ENCODE data around the gene COX7A2L.

COX7A2L gene

GRCh38 chr2:42317945-42318344 is 43.1 kb downstream of the COX7A2L start:
- H4K5ac ChIP-seq (ENCODE audit: low read length): no peak overlapping the region
- H3K9ac ChIP-seq (ENCODE audit: low read length): no peak overlapping the region
- H3K23ac ChIP-seq (ENCODE audit: low read length): no peak overlapping the region
- no peak overlapping the region for H2BK120ac ChIP-seq (ENCODE audit: low read depth, low read length)
- H3K36me3 ChIP-seq (ENCODE audit: control insufficient read depth, insufficient read depth, low read length): no peaks in the 10 kb centered on the region
- H3K4me3 ChIP-seq (ENCODE audit: low read length): no peak overlapping the region
- H4K8ac ChIP-seq (ENCODE audit: low read depth, low read length): no peak overlapping the region
- H3K4me2 ChIP-seq (ENCODE audit: low read length): no peak overlapping the region
- H3K27me3 ChIP-seq (ENCODE audit: insufficient read depth, low read length, poor library complexity): no peaks in the 10 kb centered on the region
- no peak overlapping the region for H2BK5ac ChIP-seq (ENCODE audit: low read length)
- DNase-seq: no peak
- H3K4me1 ChIP-seq (ENCODE audit: control insufficient read depth, low read depth, low read length): no peaks in the 10 kb centered on the region
- no peak overlapping the region for H2BK15ac ChIP-seq (replicated peaks; ENCODE audit: low read depth)
- no peak overlapping the region for H3K4ac ChIP-seq (ENCODE audit: low read depth, low read length)
- no peak overlapping the region for H2AK5ac ChIP-seq (ENCODE audit: low read length)
- H3K56ac ChIP-seq (ENCODE audit: low read length): no peak overlapping the region
- no peaks in the 10 kb centered on the region for H3K79me1 ChIP-seq (ENCODE audit: low read length)
- H3K79me2 ChIP-seq (ENCODE audit: control insufficient read depth, insufficient read depth, low read length): no peaks in the 10 kb centered on the region
- H3K27ac ChIP-seq (ENCODE audit: low read depth, low read length): no peak overlapping the region
- no peak overlapping the region for H3K18ac ChIP-seq (ENCODE audit: low read length)

GRCh38 chr2:42317486-42317885 is 43.5 kb downstream of the COX7A2L start:
- no peak overlapping the region for H2AK5ac ChIP-seq (ENCODE audit: low read length)
- H3K23ac ChIP-seq (ENCODE audit: low read length): no peak overlapping the region
- no peak overlapping the region for H3K4me2 ChIP-seq (ENCODE audit: low read length)
- no peak overlapping the region for H3K4ac ChIP-seq (ENCODE audit: low read depth, low read length)
- no peak for DNase-seq
- H3K79me1 ChIP-seq (ENCODE audit: low read length): no peaks in the 10 kb centered on the region
- no peak overlapping the region for H2BK5ac ChIP-seq (ENCODE audit: low read length)
- no peaks in the 10 kb centered on the region for H3K79me2 ChIP-seq (ENCODE audit: control insufficient read depth, insufficient read depth, low read length)
- no peak overlapping the region for H2BK15ac ChIP-seq (replicated peaks; ENCODE audit: low read depth)
- H4K8ac ChIP-seq (ENCODE audit: low read depth, low read length): no peak overlapping the region
- no CpG with 5 or more reads among the region's 3 CpGs for WGBS (ENCODE audit: extremely low coverage, insufficient coverage, low lambda C conversion rate)
- H3K18ac ChIP-seq (ENCODE audit: low read length): no peak overlapping the region
- no peak overlapping the region for H3K9ac ChIP-seq (ENCODE audit: low read length)
- H3K36me3 ChIP-seq (ENCODE audit: control insufficient read depth, insufficient read depth, low read length): no peaks in the 10 kb centered on the region
- no peak overlapping the region for H4K5ac ChIP-seq (ENCODE audit: low read length)
- H3K56ac ChIP-seq (ENCODE audit: low read length): no peak overlapping the region
- H3K27ac ChIP-seq (ENCODE audit: low read depth, low read length): no peak overlapping the region
- no peak overlapping the region for H2BK120ac ChIP-seq (ENCODE audit: low read depth, low read length)
- H3K4me3 ChIP-seq (ENCODE audit: low read length): no peak overlapping the region
- no peaks in the 10 kb centered on the region for H3K27me3 ChIP-seq (ENCODE audit: insufficient read depth, low read length, poor library complexity)
- H3K4me1 ChIP-seq (ENCODE audit: control insufficient read depth, low read depth, low read length): no peaks in the 10 kb centered on the region

- no peak overlapping the region for H3K18ac ChIP-seq (ENCODE audit: low read length)
- H3K4me3 ChIP-seq (ENCODE audit: low read length): no peak overlapping the region
- no peaks in the 10 kb centered on the region for H3K27me3 ChIP-seq (ENCODE audit: insufficient read depth, low read length, poor library complexity)
- H3K9ac ChIP-seq (ENCODE audit: low read length): no peak overlapping the region
- no CpG with 5 or more reads among the region's 3 CpGs for WGBS (ENCODE audit: extremely low coverage, insufficient coverage, low lambda C conversion rate)
- no peak overlapping the region for H3K56ac ChIP-seq (ENCODE audit: low read length)
- H3K36me3 ChIP-seq (ENCODE audit: control insufficient read depth, insufficient read depth, low read length): no peaks in the 10 kb centered on the region
- H2BK120ac ChIP-seq (ENCODE audit: low read depth, low read length): no peak overlapping the region
- H3K4me2 ChIP-seq (ENCODE audit: low read length): no peak overlapping the region
- no peak overlapping the region for H4K8ac ChIP-seq (ENCODE audit: low read depth, low read length)
- H4K5ac ChIP-seq (ENCODE audit: low read length): no peak overlapping the region
- H3K79me1 ChIP-seq (ENCODE audit: low read length): no peaks in the 10 kb centered on the region
- no peak for DNase-seq
- no peak overlapping the region for H3K4ac ChIP-seq (ENCODE audit: low read depth, low read length)
- no peaks in the 10 kb centered on the region for H3K4me1 ChIP-seq (ENCODE audit: control insufficient read depth, low read depth, low read length)
- no peak overlapping the region for H2BK5ac ChIP-seq (ENCODE audit: low read length)
- H3K23ac ChIP-seq (ENCODE audit: low read length): no peak overlapping the region
- no peak overlapping the region for H2AK5ac ChIP-seq (ENCODE audit: low read length)
- H3K79me2 ChIP-seq (ENCODE audit: control insufficient read depth, insufficient read depth, low read length): no peaks in the 10 kb centered on the region
- H3K27ac ChIP-seq (ENCODE audit: low read depth, low read length): no peak overlapping the region
- no peak overlapping the region for H2BK15ac ChIP-seq (replicated peaks; ENCODE audit: low read depth)
Observed at GRCh38 chr2:42316910-42317309, 44.1 kb downstream of the COX7A2L start.

GRCh38 chr2:42315844-42316470 is 45.1 kb downstream of the COX7A2L start:
- H3K56ac ChIP-seq (ENCODE audit: low read length): no peak overlapping the region
- no peak overlapping the region for H3K18ac ChIP-seq (ENCODE audit: low read length)
- H3K4me1 ChIP-seq (ENCODE audit: control insufficient read depth, low read depth, low read length): no peaks in the 10 kb centered on the region
- no peak overlapping the region for H3K4ac ChIP-seq (ENCODE audit: low read depth, low read length)
- H3K4me2 ChIP-seq (ENCODE audit: low read length): no peak overlapping the region
- H3K27me3 ChIP-seq (ENCODE audit: insufficient read depth, low read length, poor library complexity): no peaks in the 10 kb centered on the region
- no peak overlapping the region for H4K8ac ChIP-seq (ENCODE audit: low read depth, low read length)
- H3K23ac ChIP-seq (ENCODE audit: low read length): no peak overlapping the region
- no peak overlapping the region for H2AK5ac ChIP-seq (ENCODE audit: low read length)
- H2BK120ac ChIP-seq (ENCODE audit: low read depth, low read length): no peak overlapping the region
- H2BK5ac ChIP-seq (ENCODE audit: low read length): no peak overlapping the region
- no peaks in the 10 kb centered on the region for H3K36me3 ChIP-seq (ENCODE audit: control insufficient read depth, insufficient read depth, low read length)
- no peak overlapping the region for H3K27ac ChIP-seq (ENCODE audit: low read depth, low read length)
- H3K4me3 ChIP-seq (ENCODE audit: low read length): no peak overlapping the region
- WGBS (ENCODE audit: extremely low coverage, insufficient coverage, low lambda C conversion rate): no CpG with 5 or more reads among the region's 6 CpGs
- no peaks in the 10 kb centered on the region for H3K79me2 ChIP-seq (ENCODE audit: control insufficient read depth, insufficient read depth, low read length)
- DNase-seq: no peak
- H3K79me1 ChIP-seq (ENCODE audit: low read length): no peaks in the 10 kb centered on the region
- H2BK15ac ChIP-seq (replicated peaks; ENCODE audit: low read depth): no peak overlapping the region
- H3K9ac ChIP-seq (ENCODE audit: low read length): no peak overlapping the region
- no peak overlapping the region for H4K5ac ChIP-seq (ENCODE audit: low read length)

GRCh38 chr2:42314892-42315468 is 46.0 kb downstream of the COX7A2L start:
- Histone ChIP-seq H2BK120ac (ENCODE audit: low read depth, low read length) (no peak overlapping the region), H3K4me1 (ENCODE audit: control insufficient read depth, low read depth, low read length) (no peaks in the 10 kb centered on the region), H3K27me3 (ENCODE audit: insufficient read depth, low read length, poor library complexity) (no peaks in the 10 kb centered on the region), H3K36me3 (ENCODE audit: control insufficient read depth, insufficient read depth, low read length) (no peaks in the 10 kb centered on the region), H3K4me2 (ENCODE audit: low read length) (no peak overlapping the region), H2BK15ac (replicated peaks; ENCODE audit: low read depth) (no peak overlapping the region), H3K79me1 (ENCODE audit: low read length) (no peaks in the 10 kb centered on the region), H3K56ac (ENCODE audit: low read length) (no peak overlapping the region), H4K5ac (ENCODE audit: low read length) (no peak overlapping the region), H3K4me3 (ENCODE audit: low read length) (no peak overlapping the region), H3K27ac (ENCODE audit: low read depth, low read length) (no peak overlapping the region), H3K18ac (ENCODE audit: low read length) (no peak overlapping the region), H2BK5ac (ENCODE audit: low read length) (no peak overlapping the region), H2AK5ac (ENCODE audit: low read length) (no peak overlapping the region), H4K8ac (ENCODE audit: low read depth, low read length) (no peak overlapping the region), H3K9ac (ENCODE audit: low read length) (no peak overlapping the region), H3K4ac (ENCODE audit: low read depth, low read length) (no peak overlapping the region), H3K79me2 (ENCODE audit: control insufficient read depth, insufficient read depth, low read length) (no peaks in the 10 kb centered on the region), H3K23ac (ENCODE audit: low read length) (no peak overlapping the region)
- 100% methylated on average over 2 of the region's 3 CpGs for WGBS (ENCODE audit: extremely low coverage, insufficient coverage, low lambda C conversion rate)
- no peak for DNase-seq

GRCh38 chr2:42312106-42312505 is 48.9 kb downstream of the COX7A2L start:
- Histone ChIP-seq H3K4ac (ENCODE audit: low read depth, low read length) (no peak overlapping the region), H3K27me3 (ENCODE audit: insufficient read depth, low read length, poor library complexity) (no peaks in the 10 kb centered on the region)

More at GRCh38 chr2:42312106-42312505, 48.9 kb downstream of the COX7A2L start:
- Histone ChIP-seq H2BK5ac (ENCODE audit: low read length) (no peak overlapping the region), H3K56ac (ENCODE audit: low read length) (no peak overlapping the region), H4K8ac (ENCODE audit: low read depth, low read length) (no peak overlapping the region), H3K79me1 (ENCODE audit: low read length) (no peaks in the 10 kb centered on the region), H3K27ac (ENCODE audit: low read depth, low read length) (no peak overlapping the region), H2AK5ac (ENCODE audit: low read length) (no peak overlapping the region), H3K4me3 (ENCODE audit: low read length) (no peak overlapping the region), H2BK120ac (ENCODE audit: low read depth, low read length) (no peak overlapping the region), H3K4me2 (ENCODE audit: low read length) (no peak overlapping the region), H3K36me3 (ENCODE audit: control insufficient read depth, insufficient read depth, low read length) (no peaks in the 10 kb centered on the region), H3K79me2 (ENCODE audit: control insufficient read depth, insufficient read depth, low read length) (no peaks in the 10 kb centered on the region), H3K18ac (ENCODE audit: low read length) (no peak overlapping the region), H3K4me1 (ENCODE audit: control insufficient read depth, low read depth, low read length) (no peaks in the 10 kb centered on the region), H3K23ac (ENCODE audit: low read length) (no peak overlapping the region), H2BK15ac (replicated peaks; ENCODE audit: low read depth) (no peak overlapping the region), H4K5ac (ENCODE audit: low read length) (no peak overlapping the region), H3K9ac (ENCODE audit: low read length) (no peak overlapping the region)
- no peak for DNase-seq
- no CpG with 5 or more reads among the region's 4 CpGs for WGBS (ENCODE audit: extremely low coverage, insufficient coverage, low lambda C conversion rate)
